ENCODE data around the gene MTUS2.

DNA sequence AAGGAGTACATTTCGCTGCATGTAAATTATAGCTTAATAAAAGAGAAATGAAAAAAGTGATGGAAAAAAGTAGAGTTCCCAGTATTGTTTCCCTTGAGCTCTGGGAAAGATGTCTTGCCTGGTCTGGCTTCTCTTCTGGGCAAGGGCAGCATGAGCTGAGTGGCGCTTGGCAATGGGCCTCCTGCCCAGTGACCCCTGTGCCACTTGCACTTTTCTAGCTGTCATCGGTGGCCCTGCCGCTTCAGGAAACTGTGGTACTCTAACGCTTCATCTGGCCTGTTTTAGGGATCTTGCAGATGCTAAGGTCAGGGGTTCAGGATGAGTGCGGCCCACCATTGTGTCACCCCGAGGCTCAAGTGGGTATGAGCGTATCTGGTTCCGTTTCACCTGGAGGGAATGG is 161.4 kb downstream of the MTUS2 start:
- TF ChIP-seq, protein P1, sequence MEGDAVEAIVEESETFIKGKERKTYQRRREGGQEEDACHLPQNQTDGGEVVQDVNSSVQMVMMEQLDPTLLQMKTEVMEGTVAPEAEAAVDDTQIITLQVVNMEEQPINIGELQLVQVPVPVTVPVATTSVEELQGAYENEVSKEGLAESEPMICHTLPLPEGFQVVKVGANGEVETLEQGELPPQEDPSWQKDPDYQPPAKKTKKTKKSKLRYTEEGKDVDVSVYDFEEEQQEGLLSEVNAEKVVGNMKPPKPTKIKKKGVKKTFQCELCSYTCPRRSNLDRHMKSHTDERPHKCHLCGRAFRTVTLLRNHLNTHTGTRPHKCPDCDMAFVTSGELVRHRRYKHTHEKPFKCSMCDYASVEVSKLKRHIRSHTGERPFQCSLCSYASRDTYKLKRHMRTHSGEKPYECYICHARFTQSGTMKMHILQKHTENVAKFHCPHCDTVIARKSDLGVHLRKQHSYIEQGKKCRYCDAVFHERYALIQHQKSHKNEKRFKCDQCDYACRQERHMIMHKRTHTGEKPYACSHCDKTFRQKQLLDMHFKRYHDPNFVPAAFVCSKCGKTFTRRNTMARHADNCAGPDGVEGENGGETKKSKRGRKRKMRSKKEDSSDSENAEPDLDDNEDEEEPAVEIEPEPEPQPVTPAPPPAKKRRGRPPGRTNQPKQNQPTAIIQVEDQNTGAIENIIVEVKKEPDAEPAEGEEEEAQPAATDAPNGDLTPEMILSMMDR (conservative IDR thresholded peaks at IDR 0.05; ENCODE audit: low read depth in 2 of 2) = no peak
- TF ChIP-seq POLR2AphosphoS5 (IDR thresholded peaks at IDR 0.05; ENCODE audit: low read depth) (no peak), EZH2 (IDR thresholded peaks at IDR 0.05; ENCODE audit: low read depth, unreplicated experiment) (no peak), CREB1 (CRISPR knock-in tag; IDR thresholded peaks at IDR 0.05; ENCODE audit: low read depth) (no peak), ZNF114 (CRISPR knock-in tag; IDR thresholded peaks at IDR 0.05) (no peak)
- TF ChIP-seq, protein P2, sequence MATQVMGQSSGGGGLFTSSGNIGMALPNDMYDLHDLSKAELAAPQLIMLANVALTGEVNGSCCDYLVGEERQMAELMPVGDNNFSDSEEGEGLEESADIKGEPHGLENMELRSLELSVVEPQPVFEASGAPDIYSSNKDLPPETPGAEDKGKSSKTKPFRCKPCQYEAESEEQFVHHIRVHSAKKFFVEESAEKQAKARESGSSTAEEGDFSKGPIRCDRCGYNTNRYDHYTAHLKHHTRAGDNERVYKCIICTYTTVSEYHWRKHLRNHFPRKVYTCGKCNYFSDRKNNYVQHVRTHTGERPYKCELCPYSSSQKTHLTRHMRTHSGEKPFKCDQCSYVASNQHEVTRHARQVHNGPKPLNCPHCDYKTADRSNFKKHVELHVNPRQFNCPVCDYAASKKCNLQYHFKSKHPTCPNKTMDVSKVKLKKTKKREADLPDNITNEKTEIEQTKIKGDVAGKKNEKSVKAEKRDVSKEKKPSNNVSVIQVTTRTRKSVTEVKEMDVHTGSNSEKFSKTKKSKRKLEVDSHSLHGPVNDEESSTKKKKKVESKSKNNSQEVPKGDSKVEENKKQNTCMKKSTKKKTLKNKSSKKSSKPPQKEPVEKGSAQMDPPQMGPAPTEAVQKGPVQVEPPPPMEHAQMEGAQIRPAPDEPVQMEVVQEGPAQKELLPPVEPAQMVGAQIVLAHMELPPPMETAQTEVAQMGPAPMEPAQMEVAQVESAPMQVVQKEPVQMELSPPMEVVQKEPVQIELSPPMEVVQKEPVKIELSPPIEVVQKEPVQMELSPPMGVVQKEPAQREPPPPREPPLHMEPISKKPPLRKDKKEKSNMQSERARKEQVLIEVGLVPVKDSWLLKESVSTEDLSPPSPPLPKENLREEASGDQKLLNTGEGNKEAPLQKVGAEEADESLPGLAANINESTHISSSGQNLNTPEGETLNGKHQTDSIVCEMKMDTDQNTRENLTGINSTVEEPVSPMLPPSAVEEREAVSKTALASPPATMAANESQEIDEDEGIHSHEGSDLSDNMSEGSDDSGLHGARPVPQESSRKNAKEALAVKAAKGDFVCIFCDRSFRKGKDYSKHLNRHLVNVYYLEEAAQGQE (IDR thresholded peaks at IDR 0.05; ENCODE audit: unreplicated experiment) = no peak
